HCT116 (cell line): Measurements from ENCODE around the gene GLA. TPM values are rescaled to one million over a fixed set of nuclear protein-coding genes. Genes with fewer than 3 reads are reported as not detected.

ENCODE experiments used
- ATAC-seq: fragments of 200-7000 bp; cut with Tn5 transposase; 2 replicates; pipeline ENCODE4 v1.9.1; 2020; ENCODE audit warnings: mild to moderate bottlenecking, moderate library complexity
- BruUV-seq: library from RNA; stranded (reverse); fragments of 400-500 nt; replicated peaks from 2 replicates; lab custom pipeline; 2021; lab: Mats Ljungman, UMichigan
- CTCF ChIA-PET: fragments of 300-600 bp; sonication (Branson Sonifier 250); formaldehyde crosslinking; loops from one replicate; lab custom pipeline; 2021; ENCODE audit warnings: antibody characterized with exemption; lab: Charles Lee
- POLR2A ChIA-PET: fragments of 300-600, 350-600 bp; sonication (Branson Sonifier 250); formaldehyde crosslinking; loops from one replicate; lab custom pipeline; 2021; ENCODE audit warnings: antibody characterized with exemption; lab: Charles Lee
- RAD21 ChIA-PET, 2 experiments: fragments of 300-600 bp; sonication (Branson Sonifier 250); formaldehyde crosslinking; loops; one replicate each; lab custom pipeline; 2023; ENCODE audit warnings: low total read pairs in 2 of 2; ENCODE audit not compliant: uncharacterized antibody in 2 of 2, unreplicated experiment in 2 of 2, low non-redundant PET in 1 of 2; lab: Charles Lee
- DNase-seq: peaks from one replicate; pipeline ENCODE4 v3.0.0-alpha.2; 2010; ENCODE audit warnings: low read depth, low spot score
- H2AFZ ChIP-seq: fragments of 200-600 bp; shearing (Covaris generic), sonication (generic); 2 replicates; pipeline ENCODE4 v1.6.1; 2017; ENCODE audit warnings: low read depth, mixed run types, mixed read lengths, antibody characterized with exemption, low read length; ENCODE audit not compliant: poor library complexity, severe bottlenecking
- H3K27ac ChIP-seq: 2 replicates; pipeline ENCODE4 v1.5.1; 2012; ENCODE audit warnings: low read depth, low read length
- H3K27me3 ChIP-seq: fragments of 200-600 bp; sonication (generic); 2 replicates; pipeline ENCODE4 v1.6.1; 2016; ENCODE audit warnings: mixed run types, low read length, mixed read lengths; ENCODE audit not compliant: insufficient read depth
- H3K36me3 ChIP-seq, 2 experiments: fragments of 200-500 bp in 1 of 2; fragments of 200-600 bp in 1 of 2; sonication (Bioruptor generic) in 1 of 2; sonication (generic) in 1 of 2; 2 replicates each; pipeline versions ENCODE4 v1.5.1 to v1.6.1; 2014 to 2016; ENCODE audit warnings: low read length in 2 of 2, inconsistent platforms in 1 of 2, mixed read lengths in 1 of 2, mixed run types in 1 of 2; ENCODE audit not compliant: insufficient read depth in 2 of 2, control insufficient read depth in 1 of 2
- H3K4me1 ChIP-seq, 2 experiments: fragments of 200-600 bp in 1 of 2; sonication (generic) in 1 of 2; 2 replicates each; pipeline versions ENCODE4 v1.5.1 to v1.6.1; 2012 to 2017; ENCODE audit warnings: low read length in 2 of 2, inconsistent platforms in 1 of 2, mild to moderate bottlenecking in 1 of 2, mixed read lengths in 1 of 2, mixed run types in 1 of 2, moderate library complexity in 1 of 2; ENCODE audit not compliant: insufficient read depth in 2 of 2, control insufficient read depth in 1 of 2
- H3K4me2 ChIP-seq: fragments of 200-600 bp; sonication (generic); 2 replicates; pipeline ENCODE4 v1.6.1; 2017; ENCODE audit warnings: mixed run types, low read length, mixed read lengths
- H3K4me3 ChIP-seq, 2 experiments: fragments of 200-600 bp in 1 of 2; sonication (generic) in 1 of 2; replicated peaks in 1 of 2; 2 replicates each; pipeline ENCODE4 v1.5.1; 2011 to 2016; ENCODE audit warnings: low read length in 2 of 2, control low read depth in 1 of 2, low read depth in 1 of 2, mild to moderate bottlenecking in 1 of 2, mixed read lengths in 1 of 2, mixed run types in 1 of 2
- H3K79me2 ChIP-seq: fragments of 200-600 bp; sonication (generic); 2 replicates; pipeline ENCODE4 v1.6.1; 2017; ENCODE audit warnings: mild to moderate bottlenecking, mixed run types, low read length, moderate library complexity, mixed read lengths; ENCODE audit not compliant: insufficient read depth
- H3K9ac ChIP-seq: fragments of 200-600 bp; sonication (generic); 2 replicates; pipeline ENCODE4 v1.6.1; 2016; ENCODE audit warnings: low read length, mixed read lengths
- H3K9me2 ChIP-seq: fragments of 200-600 bp; sonication (generic), shearing (Covaris generic); 2 replicates; pipeline ENCODE4 v1.6.1; 2017; ENCODE audit warnings: mixed run types, mild to moderate bottlenecking, moderate library complexity; ENCODE audit not compliant: insufficient read depth
- H3K9me3 ChIP-seq, 2 experiments: fragments of 200-500 bp in 1 of 2; fragments of 200-600 bp in 1 of 2; sonication (Bioruptor generic) in 1 of 2; sonication (generic) in 1 of 2; 2 replicates each; pipeline ENCODE4 v1.6.1; 2014 to 2017; ENCODE audit warnings: low read length in 2 of 2, mixed read lengths in 2 of 2, inconsistent platforms in 1 of 2, low read depth in 1 of 2, mild to moderate bottlenecking in 1 of 2, mixed run types in 1 of 2, moderate library complexity in 1 of 2; ENCODE audit not compliant: control insufficient read depth in 1 of 2, insufficient read depth in 1 of 2
- H4K20me1 ChIP-seq: fragments of 200-600 bp; sonication (generic), shearing (Covaris generic); 2 replicates; pipeline ENCODE4 v1.6.1; 2017; ENCODE audit warnings: mixed run types, mild to moderate bottlenecking, moderate library complexity; ENCODE audit not compliant: insufficient read depth
- CEBPB ChIP-seq: IDR thresholded peaks from 2 replicates; pipeline ENCODE4 v1.6.1; 2012; ENCODE audit warnings: low read depth
- EGR1 ChIP-seq: IDR thresholded peaks from 2 replicates; pipeline ENCODE4 v1.6.1; 2012; ENCODE audit warnings: low read depth
- ELF1 ChIP-seq: IDR thresholded peaks from 2 replicates; pipeline ENCODE4 v1.6.1; 2012; ENCODE audit warnings: low read depth, borderline replicate concordance
- EZH2 ChIP-seq: fragments of 200-600 bp; sonication (generic); IDR thresholded peaks from 2 replicates; pipeline ENCODE4 v1.6.1; 2017; ENCODE audit warnings: antibody characterized with exemption, mixed run types
- FOSL1 ChIP-seq: IDR thresholded peaks from 2 replicates; pipeline ENCODE4 v1.6.1; 2012; ENCODE audit warnings: low read depth
- JUND ChIP-seq: IDR thresholded peaks from 2 replicates; pipeline ENCODE4 v1.6.1; 2012
- POLR2A ChIP-seq: IDR thresholded peaks from 2 replicates; pipeline ENCODE4 v1.7.0; 2011; ENCODE audit warnings: borderline replicate concordance; ENCODE audit not compliant: insufficient read depth, insufficient read length; ENCODE audit errors: extremely low read depth
- POLR2AphosphoS5 ChIP-seq: IDR thresholded peaks from 2 replicates; pipeline ENCODE4 v1.6.1; 2011; ENCODE audit warnings: mild to moderate bottlenecking, low read depth, low read length, moderate library complexity
- SIN3A ChIP-seq: IDR thresholded peaks from 2 replicates; pipeline ENCODE4 v1.6.1; 2012; ENCODE audit warnings: low read depth
- SP1 ChIP-seq: IDR thresholded peaks from 2 replicates; pipeline ENCODE4 v1.6.1; 2012; ENCODE audit warnings: low read depth
- SRF ChIP-seq: IDR thresholded peaks from 2 replicates; pipeline ENCODE4 v1.6.1; 2012; ENCODE audit warnings: low read depth
- TCF7L2 ChIP-seq: IDR thresholded peaks from 2 replicates; pipeline ENCODE4 v1.7.0; 2011; ENCODE audit warnings: borderline replicate concordance, inconsistent platforms; ENCODE audit not compliant: insufficient read depth, insufficient read length; ENCODE audit errors: extremely low read depth
- YY1 ChIP-seq: IDR thresholded peaks from 2 replicates; pipeline ENCODE4 v1.6.1; 2011; ENCODE audit warnings: low read length, low read depth, moderate library complexity, mild to moderate bottlenecking; ENCODE audit not compliant: insufficient replicate concordance; ENCODE audit errors: extremely low read depth
- ZNF274 ChIP-seq: fragments of 200-500 bp; sonication (Bioruptor generic); IDR thresholded peaks from 2 replicates; pipeline ENCODE4 v1.6.1; 2014; ENCODE audit warnings: mild to moderate bottlenecking, low read depth, low read length, inconsistent platforms
- intact Hi-C: fragments of 100-400 bp; cut with micrococcal nuclease; formaldehyde crosslinking; loops from 2 replicates; pipeline ENCODE4 v1.10.0; 2022
- total RNA-seq: library from RNA; stranded (reverse); gene quantifications from one replicate; pipeline ENCODE4 v1.2.1, GENCODE V29; 2021; ENCODE audit not compliant: unreplicated experiment
- TF ChIP-seq, protein P1 (sequence below): IDR thresholded peaks from 2 replicates; pipeline ENCODE4 v1.6.1; 2011; ENCODE audit warnings: mild to moderate bottlenecking, low read length, moderate library complexity; ENCODE audit not compliant: insufficient replicate concordance; ENCODE audit errors: extremely low read depth
- TF ChIP-seq, protein P2 (sequence below): IDR thresholded peaks from 2 replicates; pipeline ENCODE4 v1.6.1; 2012; ENCODE audit warnings: low read depth
- TF ChIP-seq, protein P3 (sequence below), 3 experiments: fragments of 200-600 bp in 1 of 3; sonication (generic) in 1 of 3; IDR thresholded peaks in 2 of 3; conservative IDR thresholded peaks in 1 of 3; 2 replicates each; pipeline ENCODE4 v1.5.1; 2012 to 2017; ENCODE audit warnings: low read depth in 2 of 3, low read length in 2 of 3, antibody characterized with exemption in 1 of 3, borderline replicate concordance in 1 of 3, control low read depth in 1 of 3, mild to moderate bottlenecking in 1 of 3, mixed read lengths in 1 of 3, mixed run types in 1 of 3, moderate library complexity in 1 of 3; ENCODE audit not compliant: insufficient read depth in 1 of 3

GLA gene
- total RNA-seq, 1 experiment from 2014 or later = 40.8 TPM

DNA sequence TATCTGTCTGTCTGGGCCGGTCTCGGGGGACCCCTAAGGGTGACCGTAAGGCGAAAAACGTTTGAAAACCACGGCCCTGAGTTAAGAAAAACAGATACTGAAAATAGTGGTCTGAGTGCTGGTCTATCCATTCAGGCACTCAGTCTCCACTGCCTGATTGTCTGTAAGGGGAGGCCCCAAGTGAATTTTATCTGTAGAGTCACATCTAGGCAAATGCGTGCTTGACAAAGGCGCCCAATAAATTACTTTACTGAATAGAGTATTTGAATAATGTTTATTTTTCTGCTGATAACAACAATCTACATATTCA lies 762 bp upstream of the GLA start:
- intact Hi-C loops = no loop called here
- ATAC-seq (peak; percentile 29), DNase-seq (no peak)
- H4K20me1 ChIP-seq = no peaks in the 10 kb centered on the region
- TF ChIP-seq, protein P1, sequence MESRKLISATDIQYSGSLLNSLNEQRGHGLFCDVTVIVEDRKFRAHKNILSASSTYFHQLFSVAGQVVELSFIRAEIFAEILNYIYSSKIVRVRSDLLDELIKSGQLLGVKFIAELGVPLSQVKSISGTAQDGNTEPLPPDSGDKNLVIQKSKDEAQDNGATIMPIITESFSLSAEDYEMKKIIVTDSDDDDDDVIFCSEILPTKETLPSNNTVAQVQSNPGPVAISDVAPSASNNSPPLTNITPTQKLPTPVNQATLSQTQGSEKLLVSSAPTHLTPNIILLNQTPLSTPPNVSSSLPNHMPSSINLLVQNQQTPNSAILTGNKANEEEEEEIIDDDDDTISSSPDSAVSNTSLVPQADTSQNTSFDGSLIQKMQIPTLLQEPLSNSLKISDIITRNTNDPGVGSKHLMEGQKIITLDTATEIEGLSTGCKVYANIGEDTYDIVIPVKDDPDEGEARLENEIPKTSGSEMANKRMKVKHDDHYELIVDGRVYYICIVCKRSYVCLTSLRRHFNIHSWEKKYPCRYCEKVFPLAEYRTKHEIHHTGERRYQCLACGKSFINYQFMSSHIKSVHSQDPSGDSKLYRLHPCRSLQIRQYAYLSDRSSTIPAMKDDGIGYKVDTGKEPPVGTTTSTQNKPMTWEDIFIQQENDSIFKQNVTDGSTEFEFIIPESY = no peak
- TF ChIP-seq, protein P2, sequence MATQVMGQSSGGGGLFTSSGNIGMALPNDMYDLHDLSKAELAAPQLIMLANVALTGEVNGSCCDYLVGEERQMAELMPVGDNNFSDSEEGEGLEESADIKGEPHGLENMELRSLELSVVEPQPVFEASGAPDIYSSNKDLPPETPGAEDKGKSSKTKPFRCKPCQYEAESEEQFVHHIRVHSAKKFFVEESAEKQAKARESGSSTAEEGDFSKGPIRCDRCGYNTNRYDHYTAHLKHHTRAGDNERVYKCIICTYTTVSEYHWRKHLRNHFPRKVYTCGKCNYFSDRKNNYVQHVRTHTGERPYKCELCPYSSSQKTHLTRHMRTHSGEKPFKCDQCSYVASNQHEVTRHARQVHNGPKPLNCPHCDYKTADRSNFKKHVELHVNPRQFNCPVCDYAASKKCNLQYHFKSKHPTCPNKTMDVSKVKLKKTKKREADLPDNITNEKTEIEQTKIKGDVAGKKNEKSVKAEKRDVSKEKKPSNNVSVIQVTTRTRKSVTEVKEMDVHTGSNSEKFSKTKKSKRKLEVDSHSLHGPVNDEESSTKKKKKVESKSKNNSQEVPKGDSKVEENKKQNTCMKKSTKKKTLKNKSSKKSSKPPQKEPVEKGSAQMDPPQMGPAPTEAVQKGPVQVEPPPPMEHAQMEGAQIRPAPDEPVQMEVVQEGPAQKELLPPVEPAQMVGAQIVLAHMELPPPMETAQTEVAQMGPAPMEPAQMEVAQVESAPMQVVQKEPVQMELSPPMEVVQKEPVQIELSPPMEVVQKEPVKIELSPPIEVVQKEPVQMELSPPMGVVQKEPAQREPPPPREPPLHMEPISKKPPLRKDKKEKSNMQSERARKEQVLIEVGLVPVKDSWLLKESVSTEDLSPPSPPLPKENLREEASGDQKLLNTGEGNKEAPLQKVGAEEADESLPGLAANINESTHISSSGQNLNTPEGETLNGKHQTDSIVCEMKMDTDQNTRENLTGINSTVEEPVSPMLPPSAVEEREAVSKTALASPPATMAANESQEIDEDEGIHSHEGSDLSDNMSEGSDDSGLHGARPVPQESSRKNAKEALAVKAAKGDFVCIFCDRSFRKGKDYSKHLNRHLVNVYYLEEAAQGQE = no peak
- TF ChIP-seq SP1 (no peak), EGR1 (no peak), POLR2A (no peak), SRF (no peak), POLR2AphosphoS5 (no peak), TCF7L2 (no peak), YY1 (no peak), JUND (no peak), ZNF274 (no peak), FOSL1 (no peak), SIN3A (no peak), EZH2 (no peak), CEBPB (no peak), ELF1 (no peak)
- TF ChIP-seq, protein P3, sequence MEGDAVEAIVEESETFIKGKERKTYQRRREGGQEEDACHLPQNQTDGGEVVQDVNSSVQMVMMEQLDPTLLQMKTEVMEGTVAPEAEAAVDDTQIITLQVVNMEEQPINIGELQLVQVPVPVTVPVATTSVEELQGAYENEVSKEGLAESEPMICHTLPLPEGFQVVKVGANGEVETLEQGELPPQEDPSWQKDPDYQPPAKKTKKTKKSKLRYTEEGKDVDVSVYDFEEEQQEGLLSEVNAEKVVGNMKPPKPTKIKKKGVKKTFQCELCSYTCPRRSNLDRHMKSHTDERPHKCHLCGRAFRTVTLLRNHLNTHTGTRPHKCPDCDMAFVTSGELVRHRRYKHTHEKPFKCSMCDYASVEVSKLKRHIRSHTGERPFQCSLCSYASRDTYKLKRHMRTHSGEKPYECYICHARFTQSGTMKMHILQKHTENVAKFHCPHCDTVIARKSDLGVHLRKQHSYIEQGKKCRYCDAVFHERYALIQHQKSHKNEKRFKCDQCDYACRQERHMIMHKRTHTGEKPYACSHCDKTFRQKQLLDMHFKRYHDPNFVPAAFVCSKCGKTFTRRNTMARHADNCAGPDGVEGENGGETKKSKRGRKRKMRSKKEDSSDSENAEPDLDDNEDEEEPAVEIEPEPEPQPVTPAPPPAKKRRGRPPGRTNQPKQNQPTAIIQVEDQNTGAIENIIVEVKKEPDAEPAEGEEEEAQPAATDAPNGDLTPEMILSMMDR (IDR thresholded peaks at IDR 0.05 in 2 of 3, conservative IDR thresholded peaks at IDR 0.05 in 1 of 3; ENCODE audit: borderline replicate concordance in 1 of 3, insufficient read depth in 1 of 3, low read depth in 2 of 3, low read length in 2 of 3) = no peak
- no peaks in the 10 kb centered on the region for H3K9me3 ChIP-seq
- H3K4me1 ChIP-seq = 0 out of 4 replicates have a peak, but pooled peaks cover 0 to 3% of the 10 kb centered on the region in 2 experiments
- ChIA-PET POLR2A (no interaction called here), RAD21 (no interaction called here), CTCF (no interaction called here)
- peaks cover 81% of the 10 kb centered on the region for H3K79me2 ChIP-seq
- peak overlapping the region; percentile 71 for H3K27ac ChIP-seq
- H2AFZ ChIP-seq = no peak overlapping the region
- no peaks in the 10 kb centered on the region for H3K27me3 ChIP-seq
- TSS peak; percentile 68 for BruUV-seq
- peak overlapping the region; percentile 80 for H3K4me2 ChIP-seq
- H3K4me3 ChIP-seq = peak overlapping the region; percentile 54 to 90
- H3K9me2 ChIP-seq = no peaks in the 10 kb centered on the region
- H3K36me3 ChIP-seq = peaks cover 3 to 8% of the 10 kb centered on the region in 2 experiments; a peak in 3 of 4 replicates
- H3K9ac ChIP-seq = peak overlapping the region; percentile 91
